SK-N-SH treated with all-trans-retinoic acid at 6 μM for 48 hours (cell line): Measurements from ENCODE around the gene PRSS8.

Source experiments
- OSR1 ChIP-seq: fragments of 250-450 bp; sonication (Bioruptor Pico); IDR thresholded peaks from 2 replicates; pipeline ENCODE4 v1.8.0; 2022; ENCODE audit warnings: moderate library complexity, mild to moderate bottlenecking, inconsistent platforms
- PPARA ChIP-seq: fragments of 250-450 bp; sonication (Bioruptor Pico); IDR thresholded peaks from 2 replicates; pipeline ENCODE4 v1.5.0; 2020; ENCODE audit warnings: mild to moderate bottlenecking, borderline replicate concordance
- RARB ChIP-seq: fragments of 250-450 bp; sonication (Bioruptor Pico); IDR thresholded peaks from 2 replicates; pipeline ENCODE4 v1.8.0; 2021; ENCODE audit warnings: mild to moderate bottlenecking, moderate library complexity
- TOX ChIP-seq: fragments of 250-450 bp; sonication (Bioruptor Pico); IDR thresholded peaks from 2 replicates; pipeline ENCODE4 v1.8.0; 2021; ENCODE audit warnings: mild to moderate bottlenecking, moderate library complexity, borderline replicate concordance
- TF ChIP-seq, protein P1 (sequence below): fragments of 250-450 bp; sonication (Bioruptor Pico); IDR thresholded peaks from 2 replicates; pipeline ENCODE4 v1.8.0; 2020; ENCODE audit warnings: mild to moderate bottlenecking, moderate library complexity, borderline replicate concordance

DNA sequence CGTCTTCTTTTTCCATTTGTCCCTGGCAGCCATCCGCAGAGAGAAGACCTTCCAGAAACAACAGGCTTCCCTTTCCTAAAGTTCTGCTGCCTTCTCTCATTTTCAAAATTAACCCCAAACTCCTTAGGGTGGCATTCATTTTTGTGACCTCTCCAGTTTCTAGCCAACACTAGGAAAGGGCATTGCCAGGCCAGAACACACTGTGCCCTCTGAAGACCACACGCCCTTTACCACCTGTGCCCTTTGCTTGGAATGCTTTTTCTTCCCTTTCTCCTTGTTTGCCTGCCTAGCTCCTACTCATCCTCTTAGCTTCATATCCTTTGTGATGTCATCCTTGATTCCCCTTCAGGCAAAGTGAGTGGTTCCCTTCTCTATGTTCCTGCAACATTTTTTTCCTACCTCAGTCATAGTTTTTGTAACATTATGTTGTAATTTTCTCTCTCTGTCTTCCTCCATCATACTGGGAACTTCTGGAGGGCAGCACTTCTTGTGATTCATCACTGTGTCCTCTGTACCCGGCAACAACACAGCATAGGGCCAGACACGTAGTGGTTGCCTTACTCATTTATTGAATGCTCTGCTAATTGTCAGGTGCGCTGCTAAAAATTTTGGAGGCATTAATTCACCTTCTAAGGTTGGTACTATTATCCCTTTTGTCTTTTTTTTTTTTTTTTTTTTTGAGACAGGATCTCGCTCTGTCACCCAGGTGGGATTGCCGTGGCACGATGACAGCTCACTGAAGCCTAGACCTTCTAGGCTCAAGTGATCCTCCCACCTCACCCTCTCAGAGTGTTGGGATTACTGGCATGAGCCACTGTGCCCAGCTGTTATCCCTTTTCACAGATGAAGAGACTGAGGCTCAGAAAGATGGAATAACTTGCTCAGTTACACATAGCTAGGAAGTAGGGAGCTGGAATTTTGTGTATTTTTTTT is 17.0 kb downstream of the PRSS8 start:
- TF ChIP-seq PPARA (CRISPR knock-in tag) (no peak), OSR1 (no peak), TOX (no peak), RARB (CRISPR knock-in tag) (no peak)
- TF ChIP-seq, protein P1, sequence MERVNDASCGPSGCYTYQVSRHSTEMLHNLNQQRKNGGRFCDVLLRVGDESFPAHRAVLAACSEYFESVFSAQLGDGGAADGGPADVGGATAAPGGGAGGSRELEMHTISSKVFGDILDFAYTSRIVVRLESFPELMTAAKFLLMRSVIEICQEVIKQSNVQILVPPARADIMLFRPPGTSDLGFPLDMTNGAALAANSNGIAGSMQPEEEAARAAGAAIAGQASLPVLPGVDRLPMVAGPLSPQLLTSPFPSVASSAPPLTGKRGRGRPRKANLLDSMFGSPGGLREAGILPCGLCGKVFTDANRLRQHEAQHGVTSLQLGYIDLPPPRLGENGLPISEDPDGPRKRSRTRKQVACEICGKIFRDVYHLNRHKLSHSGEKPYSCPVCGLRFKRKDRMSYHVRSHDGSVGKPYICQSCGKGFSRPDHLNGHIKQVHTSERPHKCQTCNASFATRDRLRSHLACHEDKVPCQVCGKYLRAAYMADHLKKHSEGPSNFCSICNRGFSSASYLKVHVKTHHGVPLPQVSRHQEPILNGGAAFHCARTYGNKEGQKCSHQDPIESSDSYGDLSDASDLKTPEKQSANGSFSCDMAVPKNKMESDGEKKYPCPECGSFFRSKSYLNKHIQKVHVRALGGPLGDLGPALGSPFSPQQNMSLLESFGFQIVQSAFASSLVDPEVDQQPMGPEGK (CRISPR knock-in tag), result no peak
